NCI-H146 (cell line): ENCODE measurements around the gene RTN3.
"Not testable (repeated sequence)": the region's sequence is repeated elsewhere in the genome, so short reads cannot be mapped to it uniquely, and the experiment has no call there.

Experiments used
- DNase-seq: peaks from one replicate; lab custom pipeline; 2025; lab: John Stamatoyannopoulos, UW

The RTN3 gene

GRCh38 chr11:63683133-63683991 lies 2.1 kb downstream of the RTN3 start:
- no peak for DNase-seq

GRCh38 chr11:63685158-63685721 lies 3.9 kb downstream of the RTN3 start:
- DNase-seq = not testable (repeated sequence)

- DNase-seq = no peak
Observed at GRCh38 chr11:63686926-63687325, 5.6 kb downstream of the RTN3 start.

GRCh38 chr11:63687845-63688244 lies 6.5 kb downstream of the RTN3 start:
- no peak for DNase-seq

- no peak for DNase-seq
Observed at GRCh38 chr11:63694596-63694995, 13.3 kb downstream of the RTN3 start.

- no peak for DNase-seq
Observed at GRCh38 chr11:63698976-63699733, 17.9 kb downstream of the RTN3 start.

- no peak for DNase-seq
Observed at GRCh38 chr11:63699896-63700295, 18.6 kb downstream of the RTN3 start.

- DNase-seq = no peak
Observed at GRCh38 chr11:63705526-63705925, 24.2 kb downstream of the RTN3 start.

GRCh38 chr11:63708764-63709163 lies 27.5 kb downstream of the RTN3 start:
- no peak for DNase-seq

GRCh38 chr11:63709336-63709884 lies 28.1 kb downstream of the RTN3 start:
- DNase-seq = no peak

- no peak for DNase-seq
Observed at GRCh38 chr11:63710476-63711217, 29.3 kb downstream of the RTN3 start.

- DNase-seq = no peak
Observed at GRCh38 chr11:63711838-63712237, 30.5 kb downstream of the RTN3 start.

GRCh38 chr11:63713766-63714165 lies 32.5 kb downstream of the RTN3 start:
- no peak for DNase-seq

- DNase-seq = no peak
Observed at GRCh38 chr11:63716046-63716445, 34.7 kb downstream of the RTN3 start.

- no peak for DNase-seq
Observed at GRCh38 chr11:63719001-63719400, 37.7 kb downstream of the RTN3 start.

GRCh38 chr11:63719987-63720386 lies 38.7 kb downstream of the RTN3 start:
- DNase-seq = no peak

- DNase-seq = no peak
Observed at GRCh38 chr11:63720611-63721010, 39.3 kb downstream of the RTN3 start.

- no peak for DNase-seq
Observed at GRCh38 chr11:63729326-63729725, 48.0 kb downstream of the RTN3 start.

GRCh38 chr11:63736864-63737263 lies 55.6 kb downstream of the RTN3 start:
- no peak for DNase-seq

GRCh38 chr11:63737718-63738117 lies 56.4 kb downstream of the RTN3 start:
- no peak for DNase-seq

GRCh38 chr11:63738720-63739360 lies 57.5 kb downstream of the RTN3 start:
- DNase-seq = peak; percentile 44
